NT2/D1 (cell line): Measurements from ENCODE around the gene HSPD1.

ENCODE experiments used
- DNase-seq: peaks from one replicate; pipeline ENCODE4 v3.0.0-alpha.2; 2011; ENCODE audit warnings: low read depth, low spot score
- H3K27me3 ChIP-seq: 2 replicates; pipeline ENCODE4 v1.6.0; 2011; ENCODE audit warnings: mild to moderate bottlenecking; ENCODE audit not compliant: insufficient read length, insufficient read depth
- H3K36me3 ChIP-seq: 2 replicates; pipeline ENCODE4 v1.6.1; 2011; ENCODE audit warnings: mild to moderate bottlenecking, low read length, mixed read lengths; ENCODE audit not compliant: insufficient read depth, insufficient read length
- H3K4me1 ChIP-seq: 2 replicates; pipeline ENCODE4 v1.5.1; 2011; ENCODE audit not compliant: insufficient read depth, insufficient read length
- H3K4me3 ChIP-seq: 2 replicates; pipeline ENCODE4 v1.5.1; 2011; ENCODE audit warnings: low read depth; ENCODE audit not compliant: insufficient read length
- H3K9ac ChIP-seq: 2 replicates; pipeline ENCODE4 v1.6.0; 2011; ENCODE audit warnings: low read depth; ENCODE audit not compliant: insufficient read length
- H3K9me3 ChIP-seq: 2 replicates; pipeline ENCODE4 v1.5.1; 2011; ENCODE audit warnings: mild to moderate bottlenecking, low read length; ENCODE audit not compliant: insufficient read depth
- SUZ12 ChIP-seq: IDR thresholded peaks from 2 replicates; pipeline ENCODE4 v1.6.1; 2011; ENCODE audit not compliant: insufficient read length, insufficient read depth; ENCODE audit errors: extremely low read depth
- YY1 ChIP-seq: IDR thresholded peaks from 2 replicates; pipeline ENCODE4 v1.6.1; 2011; ENCODE audit not compliant: insufficient read length, insufficient read depth
- ZNF274 ChIP-seq: IDR thresholded peaks from 2 replicates; pipeline ENCODE4 v1.6.1; 2011; ENCODE audit warnings: mild to moderate bottlenecking, low read depth, low read length

HSPD1 gene

GRCh38 chr2:197472166-197472565 lies 27.5 kb downstream of the HSPD1 start:
- peaks cover 84% of the 10 kb centered on the region for H3K36me3 ChIP-seq
- no peaks in the 10 kb centered on the region for H3K4me1 ChIP-seq
- no peaks in the 10 kb centered on the region for H3K9me3 ChIP-seq
- DNase-seq, result no peak
- no peak overlapping the region for H3K9ac ChIP-seq
- H3K4me3 ChIP-seq, result no peak overlapping the region
- H3K27me3 ChIP-seq, result no peaks in the 10 kb centered on the region
- TF ChIP-seq ZNF274 (no peak), SUZ12 (no peak), YY1 (no peak)

GRCh38 chr2:197464175-197464574 lies 35.5 kb downstream of the HSPD1 start:
- no peaks in the 10 kb centered on the region for H3K27me3 ChIP-seq
- H3K4me1 ChIP-seq, result no peaks in the 10 kb centered on the region
- H3K9me3 ChIP-seq, result no peaks in the 10 kb centered on the region
- no peak for DNase-seq
- TF ChIP-seq ZNF274, result no peak
- no peak for TF ChIP-seq YY1
- no peak for TF ChIP-seq SUZ12
- H3K9ac ChIP-seq, result no peak overlapping the region
- no peak overlapping the region for H3K4me3 ChIP-seq
- H3K36me3 ChIP-seq, result peaks cover 76% of the 10 kb centered on the region

- Histone ChIP-seq H3K9me3 (no peaks in the 10 kb centered on the region), H3K9ac (no peak overlapping the region), H3K4me1 (no peaks in the 10 kb centered on the region), H3K4me3 (no peak overlapping the region), H3K36me3 (peaks cover 55% of the 10 kb centered on the region), H3K27me3 (no peaks in the 10 kb centered on the region)
- TF ChIP-seq SUZ12, result no peak
- TF ChIP-seq ZNF274, result no peak
- no peak for TF ChIP-seq YY1
- no peak for DNase-seq
These were observed 38.6 kb downstream of the HSPD1 start for GRCh38 chr2:197461057-197461456.

GRCh38 chr2:197460649-197461048 lies 39.0 kb downstream of the HSPD1 start:
- H3K9ac ChIP-seq, result no peak overlapping the region
- no peak for DNase-seq
- peaks cover 54% of the 10 kb centered on the region for H3K36me3 ChIP-seq
- H3K27me3 ChIP-seq, result no peaks in the 10 kb centered on the region
- H3K9me3 ChIP-seq, result no peaks in the 10 kb centered on the region
- H3K4me1 ChIP-seq, result no peaks in the 10 kb centered on the region
- TF ChIP-seq SUZ12 (no peak), YY1 (no peak), ZNF274 (no peak)
- no peak overlapping the region for H3K4me3 ChIP-seq

GRCh38 chr2:197455428-197455827 lies 44.2 kb downstream of the HSPD1 start:
- Histone ChIP-seq H3K4me1 (no peaks in the 10 kb centered on the region), H3K27me3 (no peaks in the 10 kb centered on the region), H3K9ac (no peak overlapping the region), H3K4me3 (no peak overlapping the region), H3K9me3 (peaks cover 3% of the 10 kb centered on the region; the same call in 1 of the 2 replicates), H3K36me3 (peaks cover 18% of the 10 kb centered on the region)
- TF ChIP-seq YY1, result no peak
- no peak for TF ChIP-seq ZNF274
- no peak for TF ChIP-seq SUZ12
- no peak for DNase-seq

- Histone ChIP-seq H3K27me3 (no peaks in the 10 kb centered on the region), H3K36me3 (peaks cover 13% of the 10 kb centered on the region), H3K9me3 (peaks cover 3% of the 10 kb centered on the region; the same call in 1 of the 2 replicates), H3K4me1 (no peaks in the 10 kb centered on the region), H3K9ac (peak overlapping the region; percentile 87), H3K4me3 (peak overlapping the region; percentile 98)
- TF ChIP-seq ZNF274 (no peak), YY1 (no peak), SUZ12 (no peak)
- DNase-seq, result no peak
These were observed 44.7 kb downstream of the HSPD1 start for GRCh38 chr2:197454923-197455322.

- H3K4me1 ChIP-seq, result no peaks in the 10 kb centered on the region
- DNase-seq, result no peak
- H3K27me3 ChIP-seq, result no peaks in the 10 kb centered on the region
- no peak for TF ChIP-seq ZNF274
- no peak for TF ChIP-seq YY1
- no peak for TF ChIP-seq SUZ12
- peak overlapping the region; percentile 98 for H3K4me3 ChIP-seq
- peak overlapping the region; percentile 87 for H3K9ac ChIP-seq
- H3K9me3 ChIP-seq, result peaks cover 3% of the 10 kb centered on the region; the same call in 1 of the 2 replicates
- H3K36me3 ChIP-seq, result peaks cover 4% of the 10 kb centered on the region
These were observed 45.7 kb downstream of the HSPD1 start for GRCh38 chr2:197453914-197454398.
